Smooth muscle cell of the brain vasculature (primary cell): ENCODE results near the gene MARK4.
"Not testable (repeated sequence)": the region's sequence is repeated elsewhere in the genome, so short reads cannot be mapped to it uniquely, and the experiment has no call there.

ENCODE experiments used
- DNase-seq: peaks from one replicate; pipeline ENCODE4 v3.0.0-alpha.2; 2012; ENCODE audit warnings: low read depth, low spot score

Gene MARK4

GRCh38 chr19:45305421-45305820 is 54.4 kb downstream of the MARK4 start:
- DNase-seq, result no peak

- DNase-seq, result no peak
These were observed 55.0 kb downstream of the MARK4 start for GRCh38 chr19:45306040-45306439.

GRCh38 chr19:45306518-45307027 is 55.5 kb downstream of the MARK4 start:
- DNase-seq, result no peak

GRCh38 chr19:45307361-45307760 is 56.3 kb downstream of the MARK4 start:
- DNase-seq, result no peak

- not testable (repeated sequence) for DNase-seq
These were observed 58.3 kb downstream of the MARK4 start for GRCh38 chr19:45309322-45309721.

GRCh38 chr19:45311621-45312020 is 60.5 kb downstream of the MARK4 start:
- DNase-seq, result no peak

GRCh38 chr19:45312285-45312684 is 61.2 kb downstream of the MARK4 start:
- DNase-seq, result not testable (repeated sequence)

GRCh38 chr19:45314708-45315245 is 63.7 kb downstream of the MARK4 start:
- no peak for DNase-seq

- DNase-seq, result no peak
These were observed 64.2 kb downstream of the MARK4 start for GRCh38 chr19:45315304-45315703.

GRCh38 chr19:45320997-45321775 is 70.1 kb downstream of the MARK4 start:
- no peak for DNase-seq

GRCh38 chr19:45321848-45322247 is 70.8 kb downstream of the MARK4 start:
- no peak for DNase-seq

GRCh38 chr19:45322311-45322710 is 71.2 kb downstream of the MARK4 start:
- no peak for DNase-seq

- no peak for DNase-seq
These were observed 71.7 kb downstream of the MARK4 start, which contains the start of gene CKM for GRCh38 chr19:45322744-45323281. CKM (minus strand) TSS chr19:45322875; CDS start chr19:45319713, 3,162 bp downstream.

GRCh38 chr19:45323671-45324081 is 72.6 kb downstream of the MARK4 start:
- DNase-seq, result no peak

- DNase-seq, result no peak
These were observed 73.4 kb downstream of the MARK4 start for GRCh38 chr19:45324349-45324907.

GRCh38 chr19:45327404-45328143 is 76.5 kb downstream of the MARK4 start:
- no peak for DNase-seq

GRCh38 chr19:45331411-45331810 is 80.3 kb downstream of the MARK4 start:
- DNase-seq, result no peak

- DNase-seq, result no peak
These were observed 82.7 kb downstream of the MARK4 start for GRCh38 chr19:45333609-45334303.

GRCh38 chr19:45334881-45335280 is 83.8 kb downstream of the MARK4 start:
- not testable (repeated sequence) for DNase-seq

GRCh38 chr19:45336696-45337251 is 85.7 kb downstream of the MARK4 start:
- DNase-seq, result no peak

GRCh38 chr19:45339629-45340028 is 88.6 kb downstream of the MARK4 start:
- DNase-seq, result no peak
